COR-L47 (cell line): ENCODE results near the gene COG5.
"Not testable (repeated sequence)": the region's sequence is repeated elsewhere in the genome, so short reads cannot be mapped to it uniquely, and the experiment has no call there.

Experiments
- DNase-seq: peaks from one replicate; lab custom pipeline; 2025; lab: John Stamatoyannopoulos, UW

The COG5 gene

DNA sequence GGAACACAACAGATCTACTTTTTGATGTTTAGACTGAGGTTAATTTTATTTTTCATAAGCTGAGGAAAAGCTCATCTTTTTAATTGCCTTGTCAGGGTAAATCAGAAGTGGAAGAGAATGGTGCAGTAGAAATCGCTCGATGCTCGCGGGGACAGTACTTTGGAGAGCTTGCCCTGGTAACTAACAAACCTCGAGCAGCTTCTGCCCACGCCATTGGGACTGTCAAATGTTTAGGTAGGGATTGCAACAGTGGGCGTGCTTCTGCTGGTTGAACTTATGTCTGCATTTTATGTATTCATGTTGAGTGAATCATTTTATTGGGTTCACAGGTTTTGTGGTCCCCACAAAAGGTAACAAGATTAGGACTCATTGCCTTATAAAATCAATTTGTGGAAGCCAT lies 406.6 kb downstream of the COG5 start:
- DNase-seq = no peak

DNA sequence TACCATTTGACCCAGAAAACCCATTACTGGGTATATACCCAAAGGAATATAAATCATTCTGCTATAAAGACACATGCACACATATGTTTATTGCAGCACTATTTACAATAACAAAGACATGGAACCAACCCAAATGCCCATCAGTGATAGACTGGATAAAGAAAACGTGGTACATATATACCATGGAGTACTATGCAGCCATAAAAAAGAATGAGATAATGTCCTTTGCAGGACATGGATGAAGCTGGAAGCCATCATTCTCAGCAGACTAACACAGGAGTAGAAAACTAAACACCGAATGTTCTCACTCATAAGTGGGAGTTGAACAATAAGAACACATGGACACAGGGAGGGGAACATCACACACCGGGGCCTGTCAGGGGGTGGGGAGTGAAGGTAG lies 408.0 kb downstream of the COG5 start:
- not testable (repeated sequence) for DNase-seq

DNA sequence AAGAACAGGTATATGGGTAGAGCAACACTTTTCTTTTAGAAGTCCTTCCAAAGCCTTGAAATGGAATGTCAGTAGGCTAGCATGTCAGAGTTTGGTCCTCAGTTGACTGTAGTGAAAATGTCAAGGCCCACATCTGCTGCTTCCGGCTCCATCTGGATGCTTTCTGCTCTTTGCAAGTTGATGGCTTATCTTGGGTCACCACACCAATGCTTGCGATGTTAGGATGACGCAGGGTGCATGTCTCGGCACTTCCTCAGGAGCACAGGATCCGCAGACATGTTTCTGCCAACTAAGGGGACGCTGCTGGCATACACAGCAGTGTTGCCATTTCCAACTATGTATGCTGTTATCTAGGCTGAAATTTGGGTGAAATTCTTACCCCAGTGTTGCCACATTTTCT lies 408.9 kb downstream of the COG5 start:
- DNase-seq = no peak

DNA sequence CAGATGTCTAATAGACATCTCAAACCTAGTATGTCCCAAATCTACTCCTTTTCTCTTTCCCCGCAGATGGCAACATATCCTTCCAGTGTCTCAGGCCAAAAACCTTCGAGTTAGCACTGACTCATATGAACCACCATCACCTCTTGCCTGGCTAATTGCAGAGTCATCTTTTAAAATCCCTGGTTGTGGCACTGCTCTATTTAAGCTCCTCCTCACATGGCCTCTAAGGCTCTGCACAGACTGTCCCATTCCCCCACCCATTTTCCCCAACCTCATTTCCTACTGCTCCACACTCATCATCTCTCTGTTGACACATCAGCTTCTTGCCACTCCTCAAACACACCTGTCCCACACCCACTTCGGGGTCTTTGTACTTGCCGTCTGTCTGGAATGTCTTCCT lies 411.7 kb downstream of the COG5 start:
- DNase-seq = no peak
